ENCODE measurements around the gene TP53RK.
"Not testable (repeated sequence)": the region's sequence is repeated elsewhere in the genome, so short reads cannot be mapped to it uniquely, and the experiment has no call there.

Gene TP53RK

GRCh38 chr20:46683939-46684750 lies 5.1 kb downstream of the TP53RK start:
- no peak for DNase-seq (ENCODE audit: low read depth in 2 of 2, low spot score in 1 of 2)

- DNase-seq (ENCODE audit: low read depth in 2 of 2, low spot score in 1 of 2): no peak
These were observed 5.6 kb downstream of the TP53RK start for GRCh38 chr20:46683668-46683938.

- no peak for DNase-seq (ENCODE audit: low read depth in 2 of 2, low spot score in 1 of 2)
These were observed 6.1 kb downstream of the TP53RK start for GRCh38 chr20:46683011-46683667.

- no peak for DNase-seq (ENCODE audit: low read depth in 2 of 2, low spot score in 1 of 2)
These were observed 7.0 kb downstream of the TP53RK start for GRCh38 chr20:46682063-46682821.

- peak; percentile 27 to 55 for DNase-seq (ENCODE audit: low read depth in 2 of 2, low spot score in 1 of 2)
These were observed 8.0 kb downstream of the TP53RK start for GRCh38 chr20:46681032-46681854.

GRCh38 chr20:46680684-46681031 lies 8.6 kb downstream of the TP53RK start:
- DNase-seq (ENCODE audit: low read depth in 2 of 2, low spot score in 1 of 2): no peak

GRCh38 chr20:46678516-46678915 lies 10.7 kb downstream of the TP53RK start:
- DNase-seq (ENCODE audit: low read depth in 2 of 2, low spot score in 1 of 2): no peak

- no peak for DNase-seq (ENCODE audit: low read depth in 2 of 2, low spot score in 1 of 2)
These were observed 11.6 kb downstream of the TP53RK start for GRCh38 chr20:46677608-46678007.

- DNase-seq (ENCODE audit: low read depth in 2 of 2, low spot score in 1 of 2): not testable (repeated sequence)
These were observed 12.5 kb downstream of the TP53RK start for GRCh38 chr20:46676649-46677316.

- no peak for DNase-seq (ENCODE audit: low read depth in 2 of 2, low spot score in 1 of 2)
These were observed 14.8 kb downstream of the TP53RK start for GRCh38 chr20:46674253-46675083.

- DNase-seq (ENCODE audit: low read depth in 2 of 2, low spot score in 1 of 2): no peak
These were observed 15.6 kb downstream of the TP53RK start for GRCh38 chr20:46673394-46674252.

GRCh38 chr20:46672543-46673148 lies 16.6 kb downstream of the TP53RK start:
- no peak for DNase-seq (ENCODE audit: low read depth in 2 of 2, low spot score in 1 of 2)

GRCh38 chr20:46671866-46672542 lies 17.2 kb downstream of the TP53RK start:
- DNase-seq (ENCODE audit: low read depth in 2 of 2, low spot score in 1 of 2): no peak

GRCh38 chr20:46670585-46671584 lies 18.4 kb downstream of the TP53RK start:
- DNase-seq (ENCODE audit: low read depth in 2 of 2, low spot score in 1 of 2): no peak

GRCh38 chr20:46670228-46670584 lies 19.0 kb downstream of the TP53RK start:
- no peak for DNase-seq (ENCODE audit: low read depth in 2 of 2, low spot score in 1 of 2)

- no peak for DNase-seq (ENCODE audit: low read depth in 2 of 2, low spot score in 1 of 2)
These were observed 22.3 kb downstream of the TP53RK start for GRCh38 chr20:46666818-46667515.

Data from stimulated activated CD8-positive, alpha-beta memory T cell treated with anti-CD3 and anti-CD28 coated beads, Interleukin-4, amount 100 ng/mL, for 4 hours (primary cell).